Cerebellar cortex (tissue), 1 donor: ENCODE data around the gene NOTCH4.
"Not testable (repeated sequence)": the region's sequence is repeated elsewhere in the genome, so short reads cannot be mapped to it uniquely, and the experiment has no call there.

Experiments
- DNase-seq: peaks from one replicate; pipeline ENCODE4 v3.0.0-alpha.2; 2015; ENCODE audit warnings: low spot score

The NOTCH4 gene

DNA sequence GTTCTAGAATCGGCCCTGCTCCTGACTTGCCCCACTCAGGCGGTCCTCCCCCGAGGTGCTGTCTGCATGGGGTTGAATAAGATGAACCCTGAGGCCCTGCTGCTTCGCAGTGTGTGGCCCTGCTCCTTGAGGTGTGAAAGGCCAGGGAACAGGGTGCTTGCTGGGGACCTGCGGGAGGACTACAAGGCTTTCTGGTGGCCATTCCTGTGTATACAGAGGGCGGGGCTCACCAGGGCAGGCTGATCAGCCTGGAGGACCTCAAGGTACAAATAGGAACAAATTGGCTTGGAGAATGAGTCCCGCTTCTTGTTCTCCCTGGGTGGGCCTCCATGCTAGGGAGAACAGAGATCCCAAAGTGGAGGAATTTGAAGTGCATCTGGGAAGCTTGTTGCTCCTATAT lies 5.7 kb downstream of the NOTCH4 start:
- no peak for DNase-seq

DNA sequence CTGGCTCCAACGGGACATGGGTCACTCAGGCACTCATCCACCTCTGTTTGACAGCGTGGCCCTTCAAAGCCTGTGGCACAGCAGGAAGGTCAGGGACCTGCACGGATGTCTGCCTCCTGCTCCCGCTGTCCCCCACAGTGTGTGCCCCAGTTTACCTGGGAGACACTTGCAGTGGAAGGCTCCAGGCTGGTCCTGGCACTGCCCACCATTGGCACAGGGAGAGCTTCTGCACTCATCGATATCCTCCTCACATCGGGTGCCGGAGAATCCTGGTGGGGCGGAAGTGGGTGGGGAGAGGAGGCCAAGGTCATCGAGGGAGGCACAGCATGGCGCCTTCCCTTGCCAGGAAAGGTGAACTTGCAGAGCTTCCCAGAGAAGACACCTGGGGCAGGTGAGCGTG lies 6.9 kb downstream of the NOTCH4 start:
- no peak for DNase-seq

DNA sequence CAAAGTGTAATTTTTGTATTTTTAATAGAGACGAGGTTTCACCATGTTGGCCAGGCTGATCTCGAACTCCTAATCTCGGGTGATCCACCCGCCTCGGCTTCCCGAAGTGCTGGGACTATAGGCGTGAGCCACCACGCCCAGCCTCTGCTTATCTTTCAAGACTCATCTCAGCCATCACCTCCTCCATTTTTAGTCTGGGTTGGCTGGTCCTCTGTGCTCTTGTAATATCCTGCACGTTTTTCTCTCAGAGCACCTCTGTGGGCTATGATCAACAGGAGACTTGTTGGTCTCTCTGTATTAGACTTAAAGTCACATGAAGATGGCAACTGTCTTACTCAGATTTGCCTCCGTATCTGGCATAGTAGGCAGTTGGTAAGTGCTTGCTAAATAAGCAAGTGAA lies 7.6 kb downstream of the NOTCH4 start:
- DNase-seq, result no peak

DNA sequence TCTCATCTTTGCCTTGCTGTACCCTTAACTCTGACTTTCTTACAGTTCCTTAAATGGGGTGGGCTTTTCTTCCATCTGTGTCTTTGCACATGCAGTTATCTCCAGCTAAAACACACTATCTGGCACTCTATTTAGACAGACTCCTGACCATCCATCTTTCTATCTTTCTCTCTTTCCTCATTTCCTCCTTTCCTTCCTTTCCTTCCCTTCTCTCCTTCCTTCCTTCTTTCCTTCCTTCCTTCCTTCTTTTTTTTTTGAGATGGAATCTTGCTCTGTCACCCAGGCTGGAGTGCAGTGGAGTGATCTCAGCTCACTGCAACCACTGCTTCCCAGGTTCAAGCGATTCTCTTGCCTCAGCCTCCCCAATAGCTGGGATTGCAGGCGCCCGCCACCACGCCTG lies 8.2 kb downstream of the NOTCH4 start:
- DNase-seq, result no peak

DNA sequence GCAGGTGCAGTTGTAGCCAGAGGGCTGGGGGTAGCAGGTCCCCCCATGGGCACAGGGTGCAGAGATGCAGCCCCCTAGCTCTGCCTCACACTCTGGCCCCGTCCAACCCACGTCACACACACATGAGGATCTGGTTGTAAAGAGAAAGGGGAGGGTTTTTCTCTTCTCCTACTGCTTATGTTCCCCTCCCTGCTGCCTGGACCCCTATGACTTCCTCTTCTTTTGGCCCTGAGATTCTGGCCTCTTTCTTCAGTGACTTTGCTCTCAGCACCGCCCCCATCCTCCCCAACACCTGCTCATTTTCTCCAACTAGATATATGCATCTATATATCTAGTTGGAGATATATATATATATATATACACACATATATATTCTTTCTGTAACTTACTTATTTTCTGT lies 9.7 kb downstream of the NOTCH4 start:
- DNase-seq, result no peak

DNA sequence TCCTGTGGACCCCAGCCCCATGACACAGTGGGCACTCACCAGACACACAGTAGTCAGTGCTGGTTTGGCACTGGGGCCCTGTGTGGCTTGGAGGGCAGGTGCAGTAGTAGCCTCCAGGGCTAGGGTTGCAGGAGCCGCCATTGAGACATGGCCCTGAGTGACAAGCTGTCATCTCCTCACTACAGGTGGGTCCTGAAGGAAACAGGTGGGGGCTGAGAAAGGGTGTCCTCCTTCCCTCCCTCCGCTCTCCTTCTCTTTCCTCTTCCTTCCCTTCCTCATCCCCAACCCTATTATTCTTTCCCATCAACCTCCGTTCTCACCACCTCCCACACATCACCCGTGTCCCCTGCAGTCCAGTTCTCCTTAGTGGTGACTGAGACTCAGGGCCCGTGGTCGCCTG lies 10.2 kb downstream of the NOTCH4 start:
- DNase-seq, result no peak

DNA sequence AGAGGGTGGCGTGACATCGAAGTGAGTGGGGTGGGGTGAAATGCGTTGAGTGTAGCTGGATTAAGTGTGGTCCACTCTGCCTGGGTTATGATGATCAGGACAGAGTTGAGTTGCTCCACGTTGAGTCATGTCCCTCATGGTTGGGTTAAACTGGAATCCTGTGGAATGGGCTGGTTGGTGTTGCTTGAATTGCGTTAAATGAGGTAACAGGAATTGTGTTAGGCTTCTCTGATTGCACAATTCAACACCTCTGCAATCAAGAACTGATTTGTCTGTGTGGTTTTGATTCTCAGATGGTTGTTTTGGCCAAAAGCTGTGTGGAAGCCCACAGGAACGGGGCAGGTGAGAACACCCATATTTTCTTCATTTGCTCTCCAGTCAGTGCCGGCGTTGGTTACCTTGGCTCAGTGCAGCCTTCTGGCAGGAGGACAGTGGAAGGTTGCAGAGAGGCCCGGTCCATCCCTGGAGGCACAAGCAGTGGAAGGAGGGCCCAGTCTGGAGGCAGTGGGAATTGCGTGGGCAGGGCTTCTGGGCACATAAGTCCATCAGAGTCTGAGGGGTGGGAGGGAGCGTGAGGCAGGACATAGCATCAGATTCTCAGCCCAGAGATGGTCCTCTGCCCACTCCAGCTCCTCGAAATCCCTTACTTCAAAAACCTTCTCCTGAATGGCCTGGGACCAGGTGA lies 11.6 kb downstream of the NOTCH4 start:
- DNase-seq, result no peak

DNA sequence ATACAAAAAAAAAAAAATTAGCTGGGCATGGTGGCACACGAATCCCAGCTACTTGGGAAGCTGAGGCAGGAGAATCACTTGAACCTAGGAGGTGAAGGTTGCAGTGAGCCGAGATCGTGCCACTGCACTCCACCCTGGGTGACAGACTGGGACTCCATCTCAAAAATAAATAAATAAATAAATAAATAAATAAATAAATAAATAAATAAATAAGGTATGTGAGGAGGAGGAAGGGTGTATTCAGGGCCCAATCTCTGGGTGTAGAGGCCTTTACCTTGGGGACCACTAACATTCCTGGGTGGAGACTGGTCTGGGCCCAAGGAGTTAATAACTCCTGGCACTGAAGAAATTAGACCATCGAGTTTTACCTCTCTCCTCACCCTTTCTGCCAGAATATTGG lies 12.4 kb downstream of the NOTCH4 start:
- DNase-seq, result not testable (repeated sequence)

DNA sequence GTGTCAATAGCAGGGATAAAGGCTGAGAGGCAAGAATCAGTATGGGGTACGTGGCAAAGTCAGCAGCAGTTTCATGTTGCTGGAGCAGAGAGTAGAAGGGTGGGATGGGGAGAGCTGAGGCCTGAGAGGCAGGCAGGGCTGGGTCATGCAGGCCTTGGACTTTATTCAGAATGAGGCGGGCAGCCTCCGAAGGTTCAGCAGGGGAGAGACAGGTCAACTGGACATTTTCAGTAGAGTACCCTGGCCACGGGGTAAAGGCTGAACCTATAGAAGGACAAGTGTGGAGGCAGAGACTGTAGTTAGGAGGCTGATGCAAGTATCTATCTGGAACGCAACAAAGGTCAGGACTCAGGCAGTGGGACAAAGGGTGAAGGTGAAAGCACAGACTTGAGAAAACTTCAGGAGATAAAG lies 13.7 kb downstream of the NOTCH4 start:
- no peak for DNase-seq

DNA sequence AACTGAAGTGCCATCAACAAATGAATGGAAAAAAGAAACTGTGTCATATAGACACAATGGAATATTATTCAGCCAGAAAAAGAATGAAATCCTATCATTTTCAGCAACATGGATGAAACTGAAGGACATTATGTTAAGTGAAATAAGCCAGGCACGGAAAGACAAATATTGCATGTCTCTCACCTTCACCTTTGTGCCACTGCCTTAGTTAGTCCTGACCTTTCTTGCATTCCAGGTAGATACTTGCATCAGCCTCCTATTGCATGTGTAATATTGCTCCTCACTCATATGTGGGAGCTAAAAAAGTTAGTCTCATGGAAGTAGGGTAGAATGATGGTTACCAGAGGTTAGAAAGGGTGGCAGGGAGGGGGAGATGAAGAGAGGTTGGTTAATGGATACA lies 14.9 kb downstream of the NOTCH4 start:
- DNase-seq, result no peak

DNA sequence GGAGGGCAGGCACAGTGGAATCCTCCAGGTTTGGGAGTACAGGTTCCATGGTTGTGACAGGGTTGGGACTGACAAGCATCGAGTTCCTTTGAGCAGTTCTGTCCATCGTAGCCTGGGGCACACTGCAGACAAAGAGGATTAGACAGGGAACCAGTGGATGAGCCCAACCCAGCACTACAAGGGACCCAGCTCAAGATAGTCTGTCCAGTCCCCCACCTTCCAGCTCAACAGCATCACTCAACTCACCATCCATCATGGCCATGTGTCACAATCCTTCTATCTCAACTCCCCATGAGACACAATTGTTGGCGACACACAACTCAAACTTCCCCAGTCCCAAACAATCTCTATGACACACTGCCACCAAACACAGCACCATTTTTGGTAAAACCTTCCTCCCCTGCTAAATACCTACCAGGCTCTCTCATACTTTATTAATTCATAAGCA lies 19.6 kb downstream of the NOTCH4 start:
- no peak for DNase-seq

DNA sequence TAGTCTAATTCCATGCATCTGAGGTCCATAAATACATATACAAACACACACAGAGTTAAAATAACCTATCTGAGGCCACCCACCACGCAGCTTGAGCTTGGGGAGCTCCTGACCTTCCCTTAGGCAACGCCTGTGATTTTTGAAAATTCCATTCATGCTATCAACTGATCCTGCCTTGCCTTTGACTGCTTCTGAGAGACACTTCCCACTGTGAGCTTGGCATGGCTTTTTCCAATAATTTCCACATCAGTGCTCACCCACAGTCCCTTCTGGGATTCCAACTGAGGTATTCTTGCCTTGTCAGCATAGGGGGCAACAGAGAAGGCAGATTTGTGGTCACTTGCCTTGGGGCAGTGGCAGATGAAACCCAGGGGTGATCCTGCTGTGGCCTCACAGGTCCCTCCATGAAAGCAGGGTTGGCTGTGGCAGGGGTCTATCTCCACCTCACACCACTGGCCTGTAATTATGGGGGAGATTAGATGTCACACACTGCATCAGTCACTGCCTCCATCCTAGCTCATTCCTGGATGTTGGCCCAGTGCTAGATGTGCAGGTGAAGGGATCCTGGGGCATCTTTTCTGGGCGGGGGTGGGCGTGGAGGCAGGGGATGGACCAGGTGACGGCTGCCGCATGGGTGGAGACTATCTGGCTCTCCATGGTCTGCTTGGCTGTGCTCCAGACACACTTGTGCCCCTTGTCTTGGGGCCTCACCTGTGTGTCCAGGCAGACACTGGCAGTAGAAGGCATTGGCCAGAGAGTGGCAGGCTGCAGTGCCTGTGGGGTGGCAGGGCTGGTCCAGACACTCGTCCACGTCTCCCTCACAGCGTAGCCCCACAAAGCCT lies 20.2 kb downstream of the NOTCH4 start:
- DNase-seq, result no peak

DNA sequence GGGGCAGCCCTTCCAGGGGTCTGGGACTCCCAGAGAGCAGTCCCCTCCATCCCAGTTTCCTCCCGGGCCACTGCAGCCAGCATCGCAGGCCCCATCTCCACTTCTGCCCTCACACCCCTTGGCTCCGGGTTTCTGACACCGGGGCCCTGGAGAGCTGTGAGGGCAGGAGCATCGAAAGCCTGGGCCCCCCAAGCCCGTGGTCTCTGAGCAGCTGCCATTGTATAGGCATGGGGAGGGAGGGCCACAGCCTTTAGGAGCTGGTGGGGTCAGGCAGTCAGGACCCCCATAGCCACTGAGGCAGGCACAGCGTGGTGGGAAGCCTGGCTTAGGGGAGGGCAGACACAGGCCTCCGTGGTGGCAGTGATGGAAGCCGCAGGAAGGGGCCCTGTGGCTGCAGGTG lies 21.7 kb downstream of the NOTCH4 start:
- no peak for DNase-seq

DNA sequence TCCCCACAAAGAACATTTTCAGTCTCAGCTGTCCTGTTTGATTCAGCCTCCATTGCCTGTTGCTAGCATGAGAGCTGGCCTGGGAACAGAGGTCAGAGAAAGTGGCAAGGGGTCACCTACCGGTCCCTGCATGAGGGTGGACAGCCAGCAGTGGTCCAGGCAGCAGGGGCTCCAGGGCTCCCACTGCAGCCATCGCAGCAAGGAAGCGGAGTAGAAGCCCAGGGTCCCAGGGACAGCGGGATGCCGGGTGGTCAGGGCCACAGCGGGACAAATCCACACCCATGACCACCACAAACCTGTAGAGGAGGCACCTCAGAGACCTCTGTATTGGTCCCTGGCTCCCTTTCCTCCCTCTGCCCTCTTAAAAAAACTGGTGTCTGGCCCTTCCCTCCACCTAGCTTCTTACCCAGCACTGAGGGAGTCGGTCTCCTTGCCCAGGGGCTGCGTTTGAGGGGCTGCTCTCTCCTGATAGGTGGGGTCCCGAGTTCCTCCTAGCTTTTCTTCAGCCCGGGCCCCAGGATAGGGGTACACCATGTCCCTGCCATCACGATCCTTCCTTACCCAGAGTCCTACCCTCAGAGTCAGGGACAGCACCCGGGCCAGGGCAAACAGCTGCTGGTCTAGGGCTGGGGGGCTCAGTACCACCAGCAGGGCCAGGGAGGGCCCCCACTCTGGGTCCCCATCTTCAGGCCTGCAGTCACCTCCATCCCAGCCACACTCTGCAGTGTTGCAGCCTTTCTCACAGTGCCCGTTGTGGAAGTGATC lies 23.0 kb downstream of the NOTCH4 start:
- no peak for DNase-seq

DNA sequence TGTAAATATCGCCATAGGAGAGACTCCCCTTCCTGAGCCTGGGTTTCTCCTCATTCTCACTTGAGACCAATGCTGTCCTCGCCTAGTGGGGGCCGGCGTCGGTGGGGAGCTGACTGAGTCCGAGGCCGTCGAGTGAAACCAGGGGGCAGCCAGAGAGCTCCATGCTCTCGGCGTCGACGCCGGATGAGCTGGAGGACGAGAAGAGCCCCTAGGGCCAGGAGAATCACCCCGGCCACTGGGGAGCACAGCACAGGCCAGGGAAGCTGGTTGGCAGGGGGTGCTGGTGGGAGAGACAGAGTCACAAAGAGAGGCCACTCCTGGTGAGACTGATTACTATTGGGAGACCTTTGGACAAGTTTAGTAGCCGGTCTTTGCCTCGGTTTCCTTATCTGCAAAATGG lies 25.0 kb downstream of the NOTCH4 start:
- DNase-seq, result no peak

DNA sequence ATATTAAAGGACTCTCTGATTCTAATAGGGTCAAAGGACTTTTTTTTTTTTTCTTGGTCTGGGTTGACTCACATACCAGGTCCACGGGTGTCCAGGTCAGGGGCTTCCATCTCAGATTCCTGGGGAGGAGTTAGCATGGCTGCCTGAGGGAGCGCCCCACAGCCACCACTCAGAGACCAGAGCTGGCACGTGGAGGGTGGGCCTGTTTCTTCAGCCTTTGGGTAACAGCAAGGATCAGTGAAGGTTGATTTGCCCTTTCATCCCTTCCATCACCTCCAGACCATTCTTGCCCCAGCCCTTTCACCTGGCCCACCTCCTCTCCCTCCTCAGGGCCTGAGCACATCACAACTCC lies 25.5 kb downstream of the NOTCH4 start:
- DNase-seq, result no peak

DNA sequence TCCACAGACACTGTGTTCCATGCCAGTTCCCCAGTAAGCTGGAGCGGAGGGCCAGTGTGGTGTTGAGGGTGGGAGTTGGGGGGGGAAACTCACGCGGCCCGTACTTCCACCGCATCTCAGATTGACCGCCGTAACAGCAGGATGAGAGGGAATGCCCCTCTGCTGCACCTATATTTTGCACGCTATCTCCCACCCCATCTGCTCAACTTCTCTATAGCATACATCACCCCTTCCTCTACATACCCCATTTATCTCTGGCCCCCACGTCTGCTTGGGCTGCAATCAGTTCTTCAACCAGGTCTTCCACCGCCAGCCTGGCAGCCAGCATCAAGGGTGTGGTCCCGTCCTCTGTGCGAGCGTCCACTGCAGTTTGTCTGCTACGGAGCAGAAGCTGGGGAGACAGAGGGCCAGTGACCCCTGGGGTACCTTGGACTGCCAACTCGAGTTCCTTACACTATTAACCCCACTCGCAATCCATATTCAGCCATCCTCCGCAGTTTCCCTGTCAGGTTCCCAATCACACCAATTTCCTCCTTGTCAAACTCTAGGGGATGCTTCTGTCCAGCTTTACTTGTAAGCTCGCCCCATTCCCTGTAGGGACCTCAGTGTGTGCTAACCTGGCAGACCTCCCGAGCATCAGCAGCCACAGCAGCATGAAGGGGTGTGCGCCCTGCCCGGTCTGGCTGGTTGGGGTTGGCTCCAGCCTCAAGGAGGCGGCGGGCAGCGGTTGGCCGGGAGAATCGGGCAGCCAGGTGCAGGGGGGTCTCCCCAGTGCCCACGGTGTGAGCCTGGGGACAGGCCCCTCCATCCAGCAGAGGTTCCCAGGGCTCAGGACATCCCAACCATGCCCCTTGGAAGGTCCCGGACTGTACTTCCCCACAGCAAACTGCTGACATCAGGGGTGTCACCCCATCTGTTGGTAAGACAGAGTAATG lies 26.9 kb downstream of the NOTCH4 start:
- no peak for DNase-seq

DNA sequence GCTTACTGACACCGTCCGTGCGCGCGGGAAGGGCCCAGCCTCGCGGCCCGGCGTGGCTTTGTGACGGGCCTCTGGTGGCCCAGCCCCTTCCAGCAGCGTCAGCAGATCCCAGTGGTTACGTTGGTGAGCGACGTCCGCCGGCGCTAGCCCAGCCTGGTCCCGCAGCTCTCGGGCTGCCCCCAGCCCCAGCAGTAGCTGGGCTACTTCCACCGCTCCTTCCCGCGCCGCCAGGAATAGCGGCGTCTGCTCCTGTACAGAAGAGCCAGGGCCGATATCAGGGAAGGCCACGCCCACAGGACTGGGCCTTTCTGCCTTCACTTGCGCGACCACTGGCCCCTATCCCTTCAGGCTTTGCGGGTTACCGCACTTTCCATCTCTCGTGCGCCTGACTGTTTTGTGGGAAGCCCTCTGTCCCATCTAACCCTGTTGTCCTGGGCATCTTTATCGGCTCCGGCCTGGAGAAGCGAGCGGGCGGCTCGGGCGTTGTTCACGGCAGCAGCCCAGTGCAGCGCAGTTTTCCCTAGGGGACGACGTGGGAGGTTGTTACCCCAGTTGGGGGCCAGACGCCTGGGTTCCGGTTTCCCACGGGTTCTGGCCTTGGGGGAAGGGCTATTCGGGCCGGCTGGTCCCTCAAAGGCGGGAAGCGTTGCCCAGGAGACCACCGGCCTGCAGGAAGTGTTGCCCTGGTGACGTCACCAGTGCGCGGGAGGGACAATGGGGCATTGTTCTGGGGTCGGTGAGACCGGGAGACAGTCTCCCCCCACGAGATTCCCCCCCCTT lies 27.8 kb downstream of the NOTCH4 start:
- DNase-seq, result peak; percentile 73

DNA sequence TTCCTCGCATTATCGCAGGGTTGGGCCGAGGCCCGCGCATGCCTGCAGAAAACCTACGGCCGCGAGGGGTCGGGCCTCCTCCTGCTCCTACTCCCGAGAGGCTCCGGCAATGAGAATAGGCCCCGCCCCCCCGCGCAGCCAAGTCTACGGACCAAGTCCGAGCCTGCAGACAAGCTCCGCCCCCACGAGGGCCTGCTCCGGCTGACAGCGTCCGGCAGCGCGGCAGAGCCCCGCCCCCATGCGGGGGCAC lies 28.3 kb downstream of the NOTCH4 start:
- DNase-seq, result peak; percentile 100

DNA sequence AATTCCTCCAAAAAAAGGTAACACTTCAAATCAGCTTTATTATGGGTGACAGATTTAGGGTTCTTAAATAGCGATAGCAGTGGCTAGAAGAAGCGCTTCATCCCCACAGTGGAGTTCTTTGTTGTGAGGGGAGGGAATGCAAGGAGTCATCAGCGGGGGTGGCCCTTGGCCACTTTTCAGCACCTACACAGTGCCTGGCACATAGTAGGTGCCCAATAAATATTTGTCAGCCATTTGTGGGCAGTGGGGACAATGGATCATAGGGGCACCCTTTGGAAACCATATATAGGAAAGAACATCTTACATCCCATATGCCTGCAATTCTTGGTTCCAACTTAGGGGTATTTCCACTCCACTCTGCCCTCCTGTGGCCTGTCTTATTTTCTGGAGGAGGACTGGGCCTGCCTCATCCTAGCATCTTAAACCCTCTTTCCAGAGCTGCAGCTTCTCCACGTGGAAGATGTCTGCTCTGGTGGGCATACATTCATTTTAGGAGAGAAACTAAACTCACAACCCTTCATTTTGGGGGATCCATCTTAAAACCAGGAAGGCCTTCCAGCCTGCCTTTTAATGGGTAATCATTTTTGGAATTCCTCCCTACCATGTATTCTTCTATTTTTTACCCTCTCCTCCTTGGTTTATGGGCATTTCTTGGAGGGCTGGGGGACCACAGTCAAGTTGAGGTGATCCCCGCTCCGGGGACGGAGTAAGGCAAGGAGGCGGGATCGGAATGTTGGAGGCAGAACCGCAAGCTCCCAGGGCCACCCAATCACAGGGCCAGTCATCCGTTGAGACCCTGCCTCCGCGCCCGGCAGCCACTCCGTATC lies 28.8 kb downstream of the NOTCH4 start:
- peak; percentile 81 for DNase-seq
